Measurements from ENCODE around the gene IFNA7. TPM values are rescaled to one million over a fixed set of nuclear protein-coding genes. Genes with fewer than 3 reads are reported as not detected.
"Not testable (repeated sequence)": the region's sequence is repeated elsewhere in the genome, so short reads cannot be mapped to it uniquely, and the experiment has no call there.

IFNA7 gene
- total RNA-seq, 1 experiment from 2014 or later: not detected

GRCh38 chr9:21239911-21240310 is 37.9 kb upstream of the IFNA7 start, which contains the start of gene IFNA14:
Gene IFNA14 (minus strand): TSS chr9:21240005. CDS start chr9:21239935, 70 bp downstream.
- H3K4me3 ChIP-seq (replicated peaks in 1 of 2; ENCODE audit: low read depth in 1 of 2, low read length in 2 of 2): no peak within 1 kb of the TSS
- no peaks in the 10 kb centered on the region for H3K9me2 ChIP-seq (ENCODE audit: insufficient read depth)
- H3K27me3 ChIP-seq (ENCODE audit: insufficient read depth, low read length): no peaks in the 10 kb centered on the region
- ChIA-PET CTCF (interaction anchor here (1.8 kb wide), 1 partner anchor 45 kb away, joined by 6 read pairs; no protein-coding TSS in a partner anchor), RAD21 (ENCODE audit: low non-redundant PET in 1 of 2, low total read pairs in 2 of 2, uncharacterized antibody in 2 of 2, unreplicated experiment in 2 of 2) (no interaction called here), POLR2A (no interaction called here)
- H3K36me3 ChIP-seq (ENCODE audit: control insufficient read depth in 1 of 2, insufficient read depth in 2 of 2, low read length in 2 of 2): no peaks in the 10 kb centered on the region
- H3K9me3 ChIP-seq (ENCODE audit: control insufficient read depth in 1 of 2, insufficient read depth in 1 of 2, low read depth in 1 of 2, low read length in 2 of 2): no peaks in the 10 kb centered on the region
- ATAC-seq (no peak), DNase-seq (ENCODE audit: low read depth, low spot score) (no peak)
- H3K9ac ChIP-seq (ENCODE audit: low read length): no peak within 1 kb of the TSS
- intact Hi-C loops (cut with micrococcal nuclease): loop anchor here (10.0 kb wide), 1 partner anchor 555 kb away; no protein-coding TSS in a partner anchor
- no peak within 1 kb of the TSS for H2AFZ ChIP-seq (ENCODE audit: low read depth, low read length, poor library complexity, severe bottlenecking)
- H3K4me1 ChIP-seq (ENCODE audit: control insufficient read depth in 1 of 2, insufficient read depth in 2 of 2, low read length in 2 of 2): no peaks in the 10 kb centered on the region
- no peak within 1 kb of the TSS for H3K4me2 ChIP-seq (ENCODE audit: low read length)
- TF ChIP-seq CTCF (IDR thresholded peaks at IDR 0.05 in 2 of 3, conservative IDR thresholded peaks at IDR 0.05 in 1 of 3; ENCODE audit: borderline replicate concordance in 1 of 3, insufficient read depth in 1 of 3, low read depth in 2 of 3, low read length in 2 of 3) (no peak), RAD21 (IDR thresholded peaks at IDR 0.05; ENCODE audit: low read depth) (no peak), CBX3 (IDR thresholded peaks at IDR 0.05; ENCODE audit: low read depth) (no peak), ZNF274 (IDR thresholded peaks at IDR 0.05; ENCODE audit: low read depth, low read length) (no peak), REST (IDR thresholded peaks at IDR 0.05; ENCODE audit: low read depth) (no peak), POLR2AphosphoS5 (IDR thresholded peaks at IDR 0.05; ENCODE audit: low read depth, low read length) (no peak), SIN3A (IDR thresholded peaks at IDR 0.05; ENCODE audit: low read depth) (no peak), EGR1 (IDR thresholded peaks at IDR 0.05; ENCODE audit: low read depth) (no peak), ELF1 (IDR thresholded peaks at IDR 0.05; ENCODE audit: borderline replicate concordance, low read depth) (no peak), POLR2A (IDR thresholded peaks at IDR 0.05; ENCODE audit: borderline replicate concordance, extremely low read depth, insufficient read depth, insufficient read length) (no peak), MAX (IDR thresholded peaks at IDR 0.05) (no peak), JUND (IDR thresholded peaks at IDR 0.05) (no peak), ATF3 (IDR thresholded peaks at IDR 0.05) (no peak), FOSL1 (IDR thresholded peaks at IDR 0.05; ENCODE audit: low read depth) (no peak), SP1 (IDR thresholded peaks at IDR 0.05; ENCODE audit: low read depth) (no peak), EZH2phosphoT487 (IDR thresholded peaks at IDR 0.05; ENCODE audit: borderline replicate concordance) (no peak), YY1 (IDR thresholded peaks at IDR 0.05; ENCODE audit: extremely low read depth, insufficient replicate concordance, low read depth, low read length) (no peak)
- no peaks in the 10 kb centered on the region for H4K20me1 ChIP-seq (ENCODE audit: insufficient read depth)
- no TSS peak for BruUV-seq (replicated peaks)
- H3K27ac ChIP-seq (ENCODE audit: low read depth, low read length): no peak within 1 kb of the TSS
- H3K79me2 ChIP-seq (ENCODE audit: insufficient read depth, low read length): no peaks in the 10 kb centered on the region

GRCh38 chr9:21236360-21236714 is 34.3 kb upstream of the IFNA7 start:
- not testable (repeated sequence) for H3K4me3 ChIP-seq (replicated peaks in 1 of 2; ENCODE audit: low read depth in 1 of 2, low read length in 2 of 2); H4K20me1 ChIP-seq (ENCODE audit: insufficient read depth); H3K9me2 ChIP-seq (ENCODE audit: insufficient read depth); H3K27me3 ChIP-seq (ENCODE audit: insufficient read depth, low read length); H3K36me3 ChIP-seq (ENCODE audit: control insufficient read depth in 1 of 2, insufficient read depth in 2 of 2, low read length in 2 of 2); H3K4me1 ChIP-seq (ENCODE audit: control insufficient read depth in 1 of 2, insufficient read depth in 2 of 2, low read length in 2 of 2); H3K27ac ChIP-seq (ENCODE audit: low read depth, low read length); ATAC-seq; H3K79me2 ChIP-seq (ENCODE audit: insufficient read depth, low read length); H3K9me3 ChIP-seq (ENCODE audit: control insufficient read depth in 1 of 2, insufficient read depth in 1 of 2, low read depth in 1 of 2, low read length in 2 of 2); DNase-seq (ENCODE audit: low read depth, low spot score); H3K9ac ChIP-seq (ENCODE audit: low read length); BruUV-seq (replicated peaks)
- intact Hi-C loops (cut with micrococcal nuclease): loop anchor here (10.0 kb wide), 1 partner anchor 558 kb away; no protein-coding TSS in a partner anchor
- H3K4me2 ChIP-seq (ENCODE audit: low read length): peak overlapping the region; percentile 44
- H2AFZ ChIP-seq (ENCODE audit: low read depth, low read length, poor library complexity, severe bottlenecking): peak overlapping the region; percentile 59
- ChIA-PET CTCF (interaction anchor here (0.6 to 2.6 kb wide), 31 partner anchors 11 to 1003 kb away, joined by 3 to 22 read pairs (median 5); partner anchors contain the start of gene CDKN2B), POLR2A (interaction anchor here (0.7 kb wide), 1 partner anchor 284 kb away, joined by 3 read pairs; no protein-coding TSS in a partner anchor), RAD21 (ENCODE audit: low non-redundant PET in 1 of 2, low total read pairs in 2 of 2, uncharacterized antibody in 2 of 2, unreplicated experiment in 2 of 2) (interaction anchor here in 1 of 2 experiments (1.0 kb wide), 1 partner anchor 90 kb away, joined by 3 read pairs; no protein-coding TSS in a partner anchor)

All from HCT116 (cell line).